MCF 10A (cell line): Measurements from ENCODE around the gene IL23R. TPM values are rescaled to one million over a fixed set of nuclear protein-coding genes. Genes with fewer than 3 reads are reported as not detected.

Source experiments
- Bru-seq: library from RNA; stranded (reverse); fragments of 400-500 nt; gene quantifications from one replicate; lab custom pipeline; 2021; lab: Mats Ljungman, UMichigan
- BruChase-seq, 2 experiments: library from RNA; stranded (reverse); fragments of 400-500 nt; gene quantifications; one replicate each; lab custom pipeline; 2021; lab: Mats Ljungman, UMichigan
- BruUV-seq: library from RNA; stranded (reverse); fragments of 400-500 nt; replicated peaks from 2 replicates; lab custom pipeline; 2021; lab: Mats Ljungman, UMichigan
- CTCF ChIA-PET: fragments of 300-600 bp; sonication (Branson Sonifier 250); formaldehyde crosslinking; extraction: SDS; loops from one replicate; lab custom pipeline; 2021; ENCODE audit warnings: antibody characterized with exemption, inconsistent platforms; lab: Yijun Ruan, JAX
- POLR2A ChIA-PET: fragments of 300-600, 350-650 bp; sonication (Branson Sonifier 250); formaldehyde crosslinking; extraction: SDS; loops from one replicate; lab custom pipeline; 2020; ENCODE audit warnings: antibody characterized with exemption, inconsistent platforms; lab: Yijun Ruan, JAX
- DNase-seq: peaks from one replicate; pipeline ENCODE4 v3.0.0-alpha.2; 2018; ENCODE audit not compliant: unreplicated experiment
- H3K27ac Mint-ChIP-seq: one replicate; pipeline ENCODE4 v1.8.0; 2022; ENCODE audit warnings: mild to moderate bottlenecking, low read depth, mixed read lengths; ENCODE audit not compliant: unreplicated experiment
- H3K27me3 Mint-ChIP-seq: one replicate; pipeline ENCODE4 v1.8.0; 2022; ENCODE audit warnings: mixed read lengths; ENCODE audit not compliant: insufficient read depth, unreplicated experiment
- H3K36me3 Mint-ChIP-seq: one replicate; pipeline ENCODE4 v1.8.0; 2022; ENCODE audit warnings: mild to moderate bottlenecking, moderate library complexity, mixed read lengths; ENCODE audit not compliant: insufficient read depth, unreplicated experiment
- H3K4me1 Mint-ChIP-seq: one replicate; pipeline ENCODE4 v1.8.0; 2022; ENCODE audit warnings: mixed read lengths; ENCODE audit not compliant: insufficient read depth, unreplicated experiment
- H3K4me3 Mint-ChIP-seq: one replicate; pipeline ENCODE4 v1.8.0; 2022; ENCODE audit warnings: mild to moderate bottlenecking, moderate library complexity, mixed read lengths; ENCODE audit not compliant: unreplicated experiment
- H3K9me3 Mint-ChIP-seq: one replicate; pipeline ENCODE4 v1.8.0; 2022; ENCODE audit warnings: mixed read lengths; ENCODE audit not compliant: unreplicated experiment
- intact Hi-C: fragments of 100-400 bp; cut with micrococcal nuclease; formaldehyde crosslinking; loops from 2 replicates; pipeline ENCODE4 v1.14.1; 2022
- long read RNA-seq: library from polyadenylated mRNA; stranded (forward); transcript quantifications from one replicate; pipeline ENCODE4 v2.0.0, GENCODE V29; 2022
- total RNA-seq: library from RNA; stranded (reverse); gene quantifications from 2 replicates; pipeline ENCODE4 v1.2.3, GENCODE V29; 2022
- TF ChIP-seq, protein P1 (sequence below): fragments of 200-600 bp; IDR thresholded peaks from one replicate; pipeline ENCODE4 v1.8.0; 2022; ENCODE audit warnings: antibody characterized with exemption, mild to moderate bottlenecking; ENCODE audit not compliant: unreplicated experiment

The IL23R gene
- total RNA-seq (not detected in 2 replicates), Bru-seq, nascent RNA (percentile 1 among the genes with signal in this experiment), BruChase-seq, experiment 1, labeled RNA remaining after a 6-hour chase (percentile 4 among the genes with signal in this experiment), BruChase-seq, experiment 2, labeled RNA remaining after a 2-hour chase (percentile 5 among the genes with signal in this experiment)
- long read RNA-seq: 0 reads

DNA sequence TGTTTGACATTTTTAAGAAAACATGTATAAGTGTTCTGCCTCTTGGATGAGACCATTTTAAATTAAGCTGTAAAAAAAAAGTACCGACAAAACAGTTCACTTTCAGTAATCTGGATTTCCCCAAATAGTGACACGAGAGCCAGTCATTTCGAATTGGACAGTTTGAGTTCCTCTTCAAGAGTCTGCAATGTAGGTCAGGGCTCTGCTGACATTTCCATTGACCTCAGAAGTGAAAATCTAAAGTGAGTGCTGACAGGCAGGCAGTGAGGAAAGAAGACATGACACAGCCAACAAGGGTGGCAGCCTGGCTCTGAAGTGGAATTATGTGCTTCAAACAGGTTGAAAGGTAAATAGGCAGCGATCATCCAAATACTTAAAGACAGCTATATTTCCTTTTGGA, at the start of gene IL23R:
Gene IL23R (plus strand): TSS at position 259 of the 400 bp plus-strand sequence. CDS start 1,667 bp downstream, outside the sequence.
- intact Hi-C loops: no loop called here
- CTCF ChIA-PET: interaction anchor here (1.7 to 2.5 kb wide), 2 partner anchors 18 to 402 kb away, joined by 5 read pairs; no protein-coding TSS in a partner anchor

GRCh38 chr1:67118191-67118590, 48.1 kb upstream of the IL23R start:
- CTCF ChIA-PET: interaction anchor here (3.2 kb wide), 1 partner anchor 31 kb away, joined by 11 read pairs; no protein-coding TSS in a partner anchor
- intact Hi-C loops: no loop called here
- no TSS peak for BruUV-seq
- Mint-ChIP-seq H3K36me3 (no peaks in the 10 kb centered on the region), H3K27ac (no peak overlapping the region), H3K27me3 (no peaks in the 10 kb centered on the region), H3K4me1 (peaks cover 5% of the 10 kb centered on the region), H3K9me3 (no peaks in the 10 kb centered on the region), H3K4me3 (no peak overlapping the region)
- POLR2A ChIA-PET: no interaction called here
- no peak for DNase-seq
- TF ChIP-seq, protein P1, sequence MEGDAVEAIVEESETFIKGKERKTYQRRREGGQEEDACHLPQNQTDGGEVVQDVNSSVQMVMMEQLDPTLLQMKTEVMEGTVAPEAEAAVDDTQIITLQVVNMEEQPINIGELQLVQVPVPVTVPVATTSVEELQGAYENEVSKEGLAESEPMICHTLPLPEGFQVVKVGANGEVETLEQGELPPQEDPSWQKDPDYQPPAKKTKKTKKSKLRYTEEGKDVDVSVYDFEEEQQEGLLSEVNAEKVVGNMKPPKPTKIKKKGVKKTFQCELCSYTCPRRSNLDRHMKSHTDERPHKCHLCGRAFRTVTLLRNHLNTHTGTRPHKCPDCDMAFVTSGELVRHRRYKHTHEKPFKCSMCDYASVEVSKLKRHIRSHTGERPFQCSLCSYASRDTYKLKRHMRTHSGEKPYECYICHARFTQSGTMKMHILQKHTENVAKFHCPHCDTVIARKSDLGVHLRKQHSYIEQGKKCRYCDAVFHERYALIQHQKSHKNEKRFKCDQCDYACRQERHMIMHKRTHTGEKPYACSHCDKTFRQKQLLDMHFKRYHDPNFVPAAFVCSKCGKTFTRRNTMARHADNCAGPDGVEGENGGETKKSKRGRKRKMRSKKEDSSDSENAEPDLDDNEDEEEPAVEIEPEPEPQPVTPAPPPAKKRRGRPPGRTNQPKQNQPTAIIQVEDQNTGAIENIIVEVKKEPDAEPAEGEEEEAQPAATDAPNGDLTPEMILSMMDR: no peak

More for the DNA sequence above, at the start of gene IL23R:
- no peak for DNase-seq
- POLR2A ChIA-PET: interaction anchor here (0.7 kb wide), 1 partner anchor 8 kb away, joined by 3 read pairs; no protein-coding TSS in a partner anchor
- Mint-ChIP-seq H3K27ac (no peak within 1 kb of the TSS), H3K4me3 (no peak within 1 kb of the TSS), H3K27me3 (no peaks in the 10 kb centered on the region), H3K36me3 (no peaks in the 10 kb centered on the region), H3K9me3 (peaks cover 6% of the 10 kb centered on the region), H3K4me1 (peaks cover 8% of the 10 kb centered on the region)
- no TSS peak for BruUV-seq
- TF ChIP-seq, protein P1: no peak

DNA sequence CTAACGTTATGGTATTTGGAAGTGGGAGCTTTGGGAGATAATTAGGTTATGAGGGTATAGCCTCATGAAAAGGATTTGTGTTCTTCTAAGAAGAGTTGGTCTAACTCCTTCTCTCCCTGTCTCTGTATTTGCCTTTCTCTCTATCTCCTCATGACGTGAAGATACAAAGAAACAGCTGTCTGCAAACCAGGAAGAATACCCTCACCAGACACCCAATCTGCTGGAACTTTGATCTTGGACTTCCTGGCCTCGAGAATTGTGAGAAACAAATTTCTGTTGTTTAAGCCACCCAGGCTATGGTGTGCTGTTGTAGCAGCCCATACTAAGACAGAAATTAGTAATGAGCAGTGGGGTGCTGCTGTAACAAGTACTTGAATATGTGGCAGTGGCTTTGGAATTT, 47.6 kb upstream of the IL23R start:
- peaks cover 5% of the 10 kb centered on the region for H3K4me1 Mint-ChIP-seq
- no peaks in the 10 kb centered on the region for H3K27me3 Mint-ChIP-seq
- ChIA-PET CTCF (interaction anchor here (0.7 to 3.2 kb wide), 2 partner anchors 30 to 95 kb away, joined by 3 to 11 read pairs; no protein-coding TSS in a partner anchor), POLR2A (no interaction called here)
- no TSS peak for BruUV-seq
- H3K4me3 Mint-ChIP-seq: no peak overlapping the region
- H3K9me3 Mint-ChIP-seq: no peaks in the 10 kb centered on the region
- DNase-seq: no peak
- H3K27ac Mint-ChIP-seq: no peak overlapping the region
- intact Hi-C loops: no loop called here
- TF ChIP-seq, protein P1: no peak
- no peaks in the 10 kb centered on the region for H3K36me3 Mint-ChIP-seq

- Mint-ChIP-seq H3K9me3 (no peaks in the 10 kb centered on the region), H3K27ac (no peak overlapping the region), H3K27me3 (no peaks in the 10 kb centered on the region), H3K4me1 (peaks cover 7% of the 10 kb centered on the region), H3K36me3 (no peaks in the 10 kb centered on the region), H3K4me3 (no peak overlapping the region)
- POLR2A ChIA-PET: no interaction called here
- no TSS peak for BruUV-seq
- intact Hi-C loops: no loop called here
- DNase-seq: no peak
- TF ChIP-seq, protein P1: no peak
- CTCF ChIA-PET: interaction anchor here (0.6 to 3.2 kb wide), 4 partner anchors 9 to 91 kb away, joined by 3 to 11 read pairs (median 3); no protein-coding TSS in a partner anchor
These were observed 45.2 kb upstream of the IL23R start for GRCh38 chr1:67120855-67121619.
